Measurements from ENCODE around the gene SMAD2.

The SMAD2 gene

DNA sequence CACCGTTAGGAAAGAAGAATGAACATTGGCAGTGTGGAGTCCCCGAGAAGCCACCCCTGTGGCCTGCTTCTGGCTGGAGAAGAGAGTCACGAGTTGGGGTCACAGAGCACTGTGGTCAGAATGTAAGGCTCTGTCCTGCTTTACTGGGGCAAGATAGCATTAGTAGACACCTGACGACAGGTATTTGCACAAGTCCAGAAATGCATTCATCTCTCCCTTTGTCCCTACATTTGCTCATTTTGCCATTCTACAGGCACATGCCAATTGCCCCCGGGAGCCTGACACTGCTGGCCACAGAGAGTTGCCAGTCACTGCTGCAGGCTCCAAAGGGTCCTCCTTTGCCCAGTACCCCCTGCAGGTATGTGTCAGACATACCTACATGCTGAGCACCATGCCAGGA lies 133.3 kb downstream of the SMAD2 start:
- no peaks in the 10 kb centered on the region for H3K9me2 ChIP-seq (replicated peaks; ENCODE audit: low read depth, low read length)
- TF ChIP-seq EZH2phosphoT487 (IDR thresholded peaks at IDR 0.05; ENCODE audit: borderline replicate concordance) (no peak), CTCF (conservative IDR thresholded peaks at IDR 0.05; ENCODE audit: low read length) (no peak)
- no peak overlapping the region for H3K4me2 ChIP-seq (ENCODE audit: low read depth, low read length, poor library complexity, severe bottlenecking)
- no peak overlapping the region for H3K4me3 ChIP-seq (ENCODE audit: low read length, poor library complexity, severe bottlenecking)
- H3K9me3 ChIP-seq (ENCODE audit: insufficient read depth, low read depth, low read length) = no peaks in the 10 kb centered on the region
- no peaks in the 10 kb centered on the region for H3K4me1 ChIP-seq (ENCODE audit: insufficient read depth, low read length, poor library complexity, severe bottlenecking)
- no peaks in the 10 kb centered on the region for H3F3A ChIP-seq (ENCODE audit: low read depth)
- no peak overlapping the region for H3K9ac ChIP-seq (ENCODE audit: low read depth, low read length, poor library complexity, severe bottlenecking)
- H3K79me2 ChIP-seq (ENCODE audit: insufficient read depth, low read length) = no peaks in the 10 kb centered on the region
- H3K27me3 ChIP-seq (ENCODE audit: insufficient read depth, low read length, poor library complexity, severe bottlenecking) = no peaks in the 10 kb centered on the region
- no peak overlapping the region for H2AFZ ChIP-seq (ENCODE audit: low read length)
- H3K36me3 ChIP-seq (ENCODE audit: insufficient read depth, low read length) = no peaks in the 10 kb centered on the region
- no peaks in the 10 kb centered on the region for H4K20me1 ChIP-seq (ENCODE audit: insufficient read depth, low read length, poor library complexity, severe bottlenecking)

DNA sequence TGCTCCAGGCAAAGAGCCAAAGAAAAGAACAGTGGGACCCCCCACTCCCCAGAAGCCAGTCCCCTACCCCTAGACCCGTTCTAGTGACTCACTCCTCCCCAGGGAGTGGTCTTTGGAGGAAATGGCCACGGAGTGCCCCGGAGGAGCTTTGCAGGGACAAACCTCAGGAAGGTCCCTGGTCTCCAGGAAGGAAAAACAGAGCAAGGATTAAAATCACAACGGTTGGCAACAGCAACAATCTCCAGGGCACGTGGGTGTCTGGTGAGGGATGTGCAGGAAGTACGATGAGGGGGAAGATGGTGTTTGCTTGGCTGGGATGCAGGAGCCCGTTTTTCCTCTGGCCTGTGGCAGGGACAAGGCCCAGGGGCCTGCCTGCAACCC lies 135.0 kb downstream of the SMAD2 start:
- H3K4me2 ChIP-seq (ENCODE audit: low read depth, low read length, poor library complexity, severe bottlenecking) = no peak overlapping the region
- H3K4me1 ChIP-seq (ENCODE audit: insufficient read depth, low read length, poor library complexity, severe bottlenecking) = no peaks in the 10 kb centered on the region

DNA sequence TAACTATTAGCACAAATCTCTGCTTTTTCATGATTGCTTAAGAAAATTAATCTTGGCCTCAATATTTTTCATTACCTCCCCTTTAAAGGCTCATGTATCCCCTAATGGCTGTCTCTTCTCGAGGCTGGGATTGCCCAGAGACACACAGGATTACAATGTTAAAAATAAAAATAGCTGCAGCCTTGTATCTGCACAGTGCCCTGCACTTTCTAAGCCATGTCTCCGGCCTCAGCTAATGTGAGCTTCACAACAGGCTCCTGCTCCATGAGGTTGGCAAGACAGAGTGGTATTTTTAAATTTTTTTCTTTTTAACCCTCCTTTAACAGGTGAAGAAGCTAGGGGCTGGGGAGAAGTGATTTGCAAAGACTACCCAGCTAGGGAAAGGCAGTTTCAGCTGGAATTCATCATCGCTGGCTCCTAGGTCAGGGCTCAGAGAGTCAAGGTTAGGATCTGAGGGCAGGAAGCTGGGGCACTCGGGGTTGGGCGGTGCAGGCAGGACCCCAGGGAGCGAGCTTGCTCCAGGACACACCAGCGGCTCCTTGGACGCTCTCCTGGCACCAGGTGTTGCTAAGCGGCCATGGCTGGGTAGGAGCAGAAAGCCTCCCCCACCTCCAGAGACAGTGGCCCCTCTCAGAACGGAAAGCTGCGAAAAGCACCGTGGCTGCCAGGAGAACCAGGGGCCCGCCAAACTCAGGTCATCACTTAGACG lies 135.6 kb downstream of the SMAD2 start:
- no peak overlapping the region for H3K4me2 ChIP-seq (ENCODE audit: low read depth, low read length, poor library complexity, severe bottlenecking)
- no peaks in the 10 kb centered on the region for H3K79me2 ChIP-seq (ENCODE audit: insufficient read depth, low read length)
- H3K4me3 ChIP-seq (ENCODE audit: low read length, poor library complexity, severe bottlenecking) = no peak overlapping the region
- no peaks in the 10 kb centered on the region for H3F3A ChIP-seq (ENCODE audit: low read depth)
- no peaks in the 10 kb centered on the region for H3K9me3 ChIP-seq (ENCODE audit: insufficient read depth, low read depth, low read length)
- no peaks in the 10 kb centered on the region for H3K27me3 ChIP-seq (ENCODE audit: insufficient read depth, low read length, poor library complexity, severe bottlenecking)
- H3K9me2 ChIP-seq (replicated peaks; ENCODE audit: low read depth, low read length) = no peaks in the 10 kb centered on the region
- no peak overlapping the region for H2AFZ ChIP-seq (ENCODE audit: low read length)
- no peaks in the 10 kb centered on the region for H4K20me1 ChIP-seq (ENCODE audit: insufficient read depth, low read length, poor library complexity, severe bottlenecking)
- H3K9ac ChIP-seq (ENCODE audit: low read depth, low read length, poor library complexity, severe bottlenecking) = no peak overlapping the region
- H3K4me1 ChIP-seq (ENCODE audit: insufficient read depth, low read length, poor library complexity, severe bottlenecking) = no peaks in the 10 kb centered on the region
- no peaks in the 10 kb centered on the region for H3K36me3 ChIP-seq (ENCODE audit: insufficient read depth, low read length)
- TF ChIP-seq EZH2phosphoT487 (IDR thresholded peaks at IDR 0.05; ENCODE audit: borderline replicate concordance) (no peak), CTCF (conservative IDR thresholded peaks at IDR 0.05; ENCODE audit: low read length) (no peak)

More for the DNA sequence above, 135.0 kb downstream of the SMAD2 start:
- TF ChIP-seq CTCF (conservative IDR thresholded peaks at IDR 0.05; ENCODE audit: low read length) (no peak), EZH2phosphoT487 (IDR thresholded peaks at IDR 0.05; ENCODE audit: borderline replicate concordance) (no peak)
- Histone ChIP-seq H3K27me3 (ENCODE audit: insufficient read depth, low read length, poor library complexity, severe bottlenecking) (no peaks in the 10 kb centered on the region), H2AFZ (ENCODE audit: low read length) (no peak overlapping the region), H3K9ac (ENCODE audit: low read depth, low read length, poor library complexity, severe bottlenecking) (no peak overlapping the region), H3F3A (ENCODE audit: low read depth) (no peaks in the 10 kb centered on the region), H4K20me1 (ENCODE audit: insufficient read depth, low read length, poor library complexity, severe bottlenecking) (no peaks in the 10 kb centered on the region), H3K36me3 (ENCODE audit: insufficient read depth, low read length) (no peaks in the 10 kb centered on the region), H3K9me2 (replicated peaks; ENCODE audit: low read depth, low read length) (no peaks in the 10 kb centered on the region), H3K79me2 (ENCODE audit: insufficient read depth, low read length) (no peaks in the 10 kb centered on the region), H3K4me3 (ENCODE audit: low read length, poor library complexity, severe bottlenecking) (no peak overlapping the region), H3K9me3 (ENCODE audit: insufficient read depth, low read depth, low read length) (no peaks in the 10 kb centered on the region)

Data from Loucy (cell line).